Measurements from ENCODE around the gene ILDR1.

The ILDR1 gene

DNA sequence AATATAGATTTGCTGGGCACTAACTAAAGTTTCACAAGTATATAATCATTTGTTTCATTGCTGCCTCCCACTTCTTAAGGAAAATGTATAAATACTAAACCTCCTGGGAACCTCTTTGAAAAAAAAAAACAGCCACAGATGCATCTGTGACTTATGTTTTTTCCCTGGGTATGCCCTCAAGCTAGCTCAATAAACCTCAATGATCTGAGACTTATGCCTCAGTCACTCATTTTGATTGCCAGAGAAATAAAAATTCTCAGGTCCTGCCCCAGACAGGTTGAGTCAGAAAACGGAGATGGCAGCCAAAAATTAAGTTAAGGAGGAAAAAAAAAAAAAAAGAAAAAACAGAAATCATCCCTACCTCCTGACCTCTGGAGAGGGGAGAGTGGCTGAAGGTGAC is 22.1 kb downstream of the ILDR1 start:
- TF ChIP-seq ZNF274 (IDR thresholded peaks at IDR 0.05; ENCODE audit: low read depth, low read length) (no peak), SUZ12 (IDR thresholded peaks at IDR 0.05; ENCODE audit: extremely low read depth, insufficient read depth, insufficient read length) (no peak), YY1 (IDR thresholded peaks at IDR 0.05; ENCODE audit: insufficient read depth, insufficient read length) (no peak)
- no peak for DNase-seq (ENCODE audit: low read depth, low spot score)
- H3K36me3 ChIP-seq (ENCODE audit: insufficient read depth, insufficient read length, low read length): no peaks in the 10 kb centered on the region
- peaks cover 2% of the 10 kb centered on the region for H3K4me1 ChIP-seq (ENCODE audit: insufficient read depth, insufficient read length)
- no peaks in the 10 kb centered on the region for H3K9me3 ChIP-seq (ENCODE audit: insufficient read depth, low read length)
- H3K9ac ChIP-seq (ENCODE audit: insufficient read length, low read depth): no peak overlapping the region
- H3K27me3 ChIP-seq (ENCODE audit: insufficient read depth, insufficient read length): no peaks in the 10 kb centered on the region
- H3K4me3 ChIP-seq (ENCODE audit: insufficient read length, low read depth): no peak overlapping the region

DNA sequence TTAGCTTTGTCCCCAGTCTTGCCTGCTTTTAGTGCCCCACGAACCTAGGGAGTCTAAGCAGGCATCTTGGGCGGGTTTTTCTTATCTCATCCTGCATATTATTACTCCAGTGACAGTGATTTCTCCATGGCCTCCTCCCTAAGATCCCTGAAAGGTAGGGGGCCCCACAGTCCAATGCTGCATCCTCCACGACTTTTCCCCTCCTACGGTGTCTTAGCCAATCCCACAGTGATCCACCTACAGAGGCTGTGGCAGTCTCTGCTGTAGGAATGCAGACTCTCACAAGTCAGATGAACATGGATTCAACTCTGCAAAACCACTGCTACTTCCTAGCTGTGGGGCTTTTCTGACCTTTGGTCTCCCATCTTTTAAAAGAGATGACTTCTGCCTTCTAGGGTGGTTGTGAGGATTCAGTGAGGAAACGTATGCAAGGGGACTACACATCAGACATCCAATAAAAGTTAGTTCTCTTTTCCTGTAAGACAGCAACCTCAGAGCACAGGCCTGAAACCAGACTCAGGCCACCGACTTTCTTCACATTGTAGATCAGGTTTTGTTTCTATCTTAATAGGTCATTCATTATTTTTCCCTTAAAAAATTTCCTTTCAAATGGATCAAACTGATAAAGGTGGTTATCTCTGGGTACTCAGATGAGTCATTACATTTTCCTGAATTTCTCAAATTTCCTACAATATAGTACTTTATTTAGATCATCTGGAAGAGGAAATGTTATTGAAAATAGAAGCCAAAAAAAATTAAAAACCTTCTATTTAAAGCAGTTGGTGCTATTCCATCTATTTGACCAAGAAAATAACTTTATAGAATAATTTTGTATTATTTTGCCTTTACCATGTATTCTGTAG is 23.2 kb downstream of the ILDR1 start:
- TF ChIP-seq YY1 (IDR thresholded peaks at IDR 0.05; ENCODE audit: insufficient read depth, insufficient read length) (no peak), SUZ12 (IDR thresholded peaks at IDR 0.05; ENCODE audit: extremely low read depth, insufficient read depth, insufficient read length) (no peak), ZNF274 (IDR thresholded peaks at IDR 0.05; ENCODE audit: low read depth, low read length) (no peak)
- H3K36me3 ChIP-seq (ENCODE audit: insufficient read depth, insufficient read length, low read length): no peaks in the 10 kb centered on the region
- DNase-seq (ENCODE audit: low read depth, low spot score): no peak
- H3K4me1 ChIP-seq (ENCODE audit: insufficient read depth, insufficient read length): peaks cover 2% of the 10 kb centered on the region
- no peaks in the 10 kb centered on the region for H3K27me3 ChIP-seq (ENCODE audit: insufficient read depth, insufficient read length)
- H3K9ac ChIP-seq (ENCODE audit: insufficient read length, low read depth): no peak overlapping the region
- H3K4me3 ChIP-seq (ENCODE audit: insufficient read length, low read depth): no peak overlapping the region
- H3K9me3 ChIP-seq (ENCODE audit: insufficient read depth, low read length): no peaks in the 10 kb centered on the region

DNA sequence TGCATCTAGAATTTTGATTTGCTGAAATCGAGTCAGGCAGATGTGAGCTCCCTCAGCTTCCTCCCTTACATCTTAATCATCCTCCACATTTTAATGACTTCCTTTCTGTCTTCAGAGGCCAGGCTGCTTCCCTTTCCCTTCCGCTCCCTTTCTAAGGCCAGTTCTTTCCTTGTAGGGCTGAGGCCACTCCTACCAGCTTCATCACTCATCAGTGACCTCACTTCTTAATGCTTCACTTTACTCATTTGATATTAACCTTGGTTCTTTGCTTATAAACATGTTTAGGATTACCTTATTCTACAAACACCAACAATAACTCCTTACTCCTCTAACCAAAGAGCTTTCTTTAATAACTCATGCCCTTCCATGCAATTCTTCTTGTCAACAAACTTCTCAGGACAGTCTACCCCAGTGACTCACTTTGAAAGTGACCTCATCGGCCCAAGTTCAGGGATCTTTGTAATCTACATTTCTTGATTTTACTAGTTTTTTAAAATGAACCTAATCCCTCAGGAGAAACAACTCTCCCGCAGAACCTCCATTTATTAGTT is 23.9 kb downstream of the ILDR1 start:
- no peaks in the 10 kb centered on the region for H3K36me3 ChIP-seq (ENCODE audit: insufficient read depth, insufficient read length, low read length)
- no peak overlapping the region for H3K4me3 ChIP-seq (ENCODE audit: insufficient read length, low read depth)
- no peak overlapping the region for H3K9ac ChIP-seq (ENCODE audit: insufficient read length, low read depth)
- H3K9me3 ChIP-seq (ENCODE audit: insufficient read depth, low read length): no peaks in the 10 kb centered on the region
- H3K27me3 ChIP-seq (ENCODE audit: insufficient read depth, insufficient read length): no peaks in the 10 kb centered on the region
- no peak for DNase-seq (ENCODE audit: low read depth, low spot score)
- peaks cover 2% of the 10 kb centered on the region for H3K4me1 ChIP-seq (ENCODE audit: insufficient read depth, insufficient read length)
- TF ChIP-seq SUZ12 (IDR thresholded peaks at IDR 0.05; ENCODE audit: extremely low read depth, insufficient read depth, insufficient read length): no peak
- TF ChIP-seq ZNF274 (IDR thresholded peaks at IDR 0.05; ENCODE audit: low read depth, low read length): no peak
- no peak for TF ChIP-seq YY1 (IDR thresholded peaks at IDR 0.05; ENCODE audit: insufficient read depth, insufficient read length)

DNA sequence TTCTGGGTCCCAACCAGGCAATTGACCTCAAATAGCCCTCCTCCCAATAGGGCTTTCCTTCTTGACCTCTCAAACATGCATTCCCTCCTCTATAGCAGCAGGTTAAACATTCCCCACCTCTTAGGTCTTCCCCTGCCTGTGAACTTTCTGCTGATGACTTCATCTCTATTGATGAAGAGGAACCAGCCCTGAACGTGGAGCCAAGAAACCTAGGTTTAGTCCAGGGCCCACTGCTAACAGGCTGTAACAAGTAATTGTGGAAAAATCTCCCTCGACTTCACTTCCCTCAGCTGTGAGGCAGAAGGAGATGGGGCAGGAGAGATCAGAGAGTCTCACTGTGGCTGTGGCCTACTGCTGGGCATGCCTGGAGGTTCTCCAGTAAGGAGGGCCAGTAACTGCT is 24.7 kb downstream of the ILDR1 start:
- no peaks in the 10 kb centered on the region for H3K4me1 ChIP-seq (ENCODE audit: insufficient read depth, insufficient read length)
- DNase-seq (ENCODE audit: low read depth, low spot score): no peak
- H3K4me3 ChIP-seq (ENCODE audit: insufficient read length, low read depth): no peak overlapping the region
- no peak overlapping the region for H3K9ac ChIP-seq (ENCODE audit: insufficient read length, low read depth)
- no peak for TF ChIP-seq YY1 (IDR thresholded peaks at IDR 0.05; ENCODE audit: insufficient read depth, insufficient read length)
- TF ChIP-seq SUZ12 (IDR thresholded peaks at IDR 0.05; ENCODE audit: extremely low read depth, insufficient read depth, insufficient read length): no peak
- TF ChIP-seq ZNF274 (IDR thresholded peaks at IDR 0.05; ENCODE audit: low read depth, low read length): no peak
- H3K27me3 ChIP-seq (ENCODE audit: insufficient read depth, insufficient read length): no peaks in the 10 kb centered on the region
- no peaks in the 10 kb centered on the region for H3K9me3 ChIP-seq (ENCODE audit: insufficient read depth, low read length)
- no peaks in the 10 kb centered on the region for H3K36me3 ChIP-seq (ENCODE audit: insufficient read depth, insufficient read length, low read length)

DNA sequence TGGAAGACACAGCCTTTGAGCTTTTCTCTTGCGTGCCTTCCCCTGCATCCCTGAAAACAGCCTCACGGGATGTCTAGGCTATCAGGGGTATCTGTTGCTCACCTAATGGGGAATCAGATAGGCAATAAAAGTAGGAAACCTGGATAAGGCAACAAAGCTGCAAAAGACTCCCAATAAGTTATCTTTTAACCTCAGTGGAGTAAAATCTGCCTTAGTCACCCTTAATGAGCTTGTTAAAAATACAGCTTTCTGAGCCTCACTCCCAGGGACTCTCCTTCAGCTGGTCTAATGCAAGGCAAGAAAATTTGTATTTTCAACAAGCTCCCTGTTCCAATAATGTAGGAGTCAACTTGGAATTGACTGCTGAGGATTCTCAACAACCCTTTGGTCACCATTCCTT is 25.6 kb downstream of the ILDR1 start:
- Histone ChIP-seq H3K4me3 (ENCODE audit: insufficient read length, low read depth) (no peak overlapping the region), H3K9ac (ENCODE audit: insufficient read length, low read depth) (no peak overlapping the region), H3K36me3 (ENCODE audit: insufficient read depth, insufficient read length, low read length) (no peaks in the 10 kb centered on the region), H3K4me1 (ENCODE audit: insufficient read depth, insufficient read length) (no peaks in the 10 kb centered on the region), H3K9me3 (ENCODE audit: insufficient read depth, low read length) (no peaks in the 10 kb centered on the region), H3K27me3 (ENCODE audit: insufficient read depth, insufficient read length) (no peaks in the 10 kb centered on the region)
- TF ChIP-seq SUZ12 (IDR thresholded peaks at IDR 0.05; ENCODE audit: extremely low read depth, insufficient read depth, insufficient read length) (no peak), ZNF274 (IDR thresholded peaks at IDR 0.05; ENCODE audit: low read depth, low read length) (no peak), YY1 (IDR thresholded peaks at IDR 0.05; ENCODE audit: insufficient read depth, insufficient read length) (no peak)
- DNase-seq (ENCODE audit: low read depth, low spot score): no peak

DNA sequence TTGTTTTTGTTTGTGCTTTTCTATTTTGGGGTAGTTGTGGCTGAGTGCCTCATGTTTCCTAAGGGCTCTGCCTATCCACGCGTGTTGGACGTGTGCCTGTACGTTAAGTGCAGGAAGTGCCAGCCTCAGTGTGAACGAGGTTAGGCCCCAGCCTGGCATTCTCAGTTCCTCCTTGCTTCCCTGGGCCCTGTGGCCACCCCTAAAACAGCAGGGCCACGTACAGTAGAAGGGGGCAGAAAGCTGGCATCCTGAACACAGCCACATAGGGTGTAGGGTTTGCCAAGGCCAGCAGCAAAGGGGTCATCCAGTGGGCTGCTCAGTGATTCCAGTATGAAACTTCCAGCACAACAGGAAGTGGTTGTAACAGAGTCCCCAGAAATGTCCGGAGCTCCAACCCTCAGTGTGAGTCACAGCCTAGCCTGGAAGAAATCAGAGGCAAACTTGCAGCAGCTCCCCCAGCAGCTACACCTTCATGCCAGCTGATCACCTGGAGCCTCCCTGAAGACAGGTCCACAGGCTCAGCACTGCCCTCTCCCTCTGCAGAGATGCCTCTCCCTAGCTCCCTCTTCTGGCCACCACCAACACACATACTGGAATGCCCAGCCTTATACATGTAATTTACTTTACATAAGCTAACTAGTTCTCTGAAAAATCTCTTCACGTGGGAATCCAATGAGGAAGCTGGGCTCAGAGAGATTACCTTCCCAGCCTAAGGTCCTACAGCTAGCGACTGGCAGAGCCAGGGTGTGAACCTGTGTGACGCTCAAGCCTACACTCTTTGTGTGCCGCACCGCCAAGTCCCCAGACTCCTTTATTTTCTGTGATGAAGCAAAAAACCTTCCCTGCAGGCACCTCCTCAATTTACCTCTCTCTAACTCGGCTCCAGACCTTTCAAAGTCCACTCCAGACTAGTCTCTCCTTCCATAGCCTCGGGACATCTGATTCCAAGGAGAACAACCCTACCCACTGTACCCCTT is 26.6 kb downstream of the ILDR1 start:
- Histone ChIP-seq H3K9ac (ENCODE audit: insufficient read length, low read depth) (no peak overlapping the region), H3K4me3 (ENCODE audit: insufficient read length, low read depth) (no peak overlapping the region), H3K9me3 (ENCODE audit: insufficient read depth, low read length) (no peaks in the 10 kb centered on the region), H3K4me1 (ENCODE audit: insufficient read depth, insufficient read length) (no peaks in the 10 kb centered on the region), H3K27me3 (ENCODE audit: insufficient read depth, insufficient read length) (no peaks in the 10 kb centered on the region), H3K36me3 (ENCODE audit: insufficient read depth, insufficient read length, low read length) (no peaks in the 10 kb centered on the region)
- DNase-seq (ENCODE audit: low read depth, low spot score): peak; percentile 70
- TF ChIP-seq SUZ12 (IDR thresholded peaks at IDR 0.05; ENCODE audit: extremely low read depth, insufficient read depth, insufficient read length) (no peak), ZNF274 (IDR thresholded peaks at IDR 0.05; ENCODE audit: low read depth, low read length) (no peak), YY1 (IDR thresholded peaks at IDR 0.05; ENCODE audit: insufficient read depth, insufficient read length) (no peak)
